GM19452 (cell line): ENCODE data around the gene PSME2.
A peak's percentile ranks its signal among the peaks of the same experiment; 100 is the strongest.
"Not testable (repeated sequence)": the region's sequence is repeated elsewhere in the genome, so short reads cannot be mapped to it uniquely, and the experiment has no call there.

Experiments used
- ATAC-seq: cut with Tn5 transposase; IDR thresholded peaks from one replicate; pipeline ENCODE4 v1.9.1; 2021; ENCODE audit not compliant: unreplicated experiment

PSME2 gene

GRCh38 chr14:24115422-24116127 lies 30.8 kb downstream of the PSME2 start:
- no peak for ATAC-seq

GRCh38 chr14:24114532-24115421 lies 31.6 kb downstream of the PSME2 start, which contains the start of the genes DCAF11 and NRL:
DCAF11 (plus strand) TSS chr14:24114777; CDS start chr14:24115595, 818 bp downstream.
NRL (minus strand) TSS chr14:24114949; CDS start chr14:24082848, 32,101 bp downstream.
- peak; percentile 84 for ATAC-seq

- no peak for ATAC-seq
Measured at GRCh38 chr14:24113801-24114531, 32.4 kb downstream of the PSME2 start.

- no peak for ATAC-seq
Measured at GRCh38 chr14:24113379-24113800, 33.0 kb downstream of the PSME2 start.

GRCh38 chr14:24110523-24110922 lies 35.9 kb downstream of the PSME2 start:
- no peak for ATAC-seq

GRCh38 chr14:24110060-24110459 lies 36.4 kb downstream of the PSME2 start:
- no peak for ATAC-seq

GRCh38 chr14:24108336-24108874 lies 38.0 kb downstream of the PSME2 start:
- ATAC-seq = peak; percentile 32

- no peak for ATAC-seq
Measured at GRCh38 chr14:24106672-24107271, 39.6 kb downstream of the PSME2 start.

GRCh38 chr14:24105609-24106239 lies 40.7 kb downstream of the PSME2 start:
- not testable (repeated sequence) for ATAC-seq

- no peak for ATAC-seq
Measured at GRCh38 chr14:24103451-24103850, 43.0 kb downstream of the PSME2 start.

GRCh38 chr14:24102357-24103048 lies 43.9 kb downstream of the PSME2 start:
- no peak for ATAC-seq

GRCh38 chr14:24100982-24101494 lies 45.4 kb downstream of the PSME2 start:
- ATAC-seq = no peak

GRCh38 chr14:24100197-24100981 lies 46.0 kb downstream of the PSME2 start:
- no peak for ATAC-seq

GRCh38 chr14:24098927-24099813 lies 47.2 kb downstream of the PSME2 start:
- ATAC-seq = no peak

- ATAC-seq = no peak
Measured at GRCh38 chr14:24098229-24098926, 48.0 kb downstream of the PSME2 start.

- no peak for ATAC-seq
Measured at GRCh38 chr14:24096545-24097181, 49.7 kb downstream of the PSME2 start.
